Measurements from ENCODE around the gene REEP2. TPM values are rescaled to one million over a fixed set of nuclear protein-coding genes. Genes with fewer than 3 reads are reported as not detected.

Gene REEP2
- total and polyA plus RNA-seq, 10 donors = 0.20 to 0.98 (median 0.47) TPM; not detected in 2

GRCh38 chr5:138466900-138467710 lies 28.2 kb downstream of the REEP2 start:
- WGBS, 5 donors = 96 to 97% (median 96%) methylated on average over 40 to 45 of the region's 45 CpGs
- TF ChIP-seq, protein P1, sequence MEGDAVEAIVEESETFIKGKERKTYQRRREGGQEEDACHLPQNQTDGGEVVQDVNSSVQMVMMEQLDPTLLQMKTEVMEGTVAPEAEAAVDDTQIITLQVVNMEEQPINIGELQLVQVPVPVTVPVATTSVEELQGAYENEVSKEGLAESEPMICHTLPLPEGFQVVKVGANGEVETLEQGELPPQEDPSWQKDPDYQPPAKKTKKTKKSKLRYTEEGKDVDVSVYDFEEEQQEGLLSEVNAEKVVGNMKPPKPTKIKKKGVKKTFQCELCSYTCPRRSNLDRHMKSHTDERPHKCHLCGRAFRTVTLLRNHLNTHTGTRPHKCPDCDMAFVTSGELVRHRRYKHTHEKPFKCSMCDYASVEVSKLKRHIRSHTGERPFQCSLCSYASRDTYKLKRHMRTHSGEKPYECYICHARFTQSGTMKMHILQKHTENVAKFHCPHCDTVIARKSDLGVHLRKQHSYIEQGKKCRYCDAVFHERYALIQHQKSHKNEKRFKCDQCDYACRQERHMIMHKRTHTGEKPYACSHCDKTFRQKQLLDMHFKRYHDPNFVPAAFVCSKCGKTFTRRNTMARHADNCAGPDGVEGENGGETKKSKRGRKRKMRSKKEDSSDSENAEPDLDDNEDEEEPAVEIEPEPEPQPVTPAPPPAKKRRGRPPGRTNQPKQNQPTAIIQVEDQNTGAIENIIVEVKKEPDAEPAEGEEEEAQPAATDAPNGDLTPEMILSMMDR (IDR thresholded peaks at IDR 0.05 in 8 of 11, conservative IDR thresholded peaks at IDR 0.05 in 3 of 11) = no peak
- TF ChIP-seq POLR2AphosphoS5 (IDR thresholded peaks at IDR 0.05) (peak; percentile 29 to 77 (median 65)), POLR2A (IDR thresholded peaks at IDR 0.05) (no peak)

GRCh38 chr5:138467711-138468132 lies 28.9 kb downstream of the REEP2 start:
- peak in 1 of 3 donors; percentile 3 for TF ChIP-seq POLR2AphosphoS5 (IDR thresholded peaks at IDR 0.05)
- no peak for TF ChIP-seq POLR2A (IDR thresholded peaks at IDR 0.05)
- TF ChIP-seq, protein P1 (IDR thresholded peaks at IDR 0.05 in 8 of 11, conservative IDR thresholded peaks at IDR 0.05 in 3 of 11) = no peak
- H3K4me3 ChIP-seq = peak overlapping the region in 4 of 8 donors; percentile 64 to 93 (median 86)
- intact Hi-C loops (cut with DNase I; ENCODE audit: low total_unique reads) = no loop called here
- DNase-seq = peak; percentile 76
- 87 to 96% (median 90%) methylated on average over 14 of the region's 14 CpGs for WGBS, 5 donors
- H3K27me3 ChIP-seq (replicated peaks in 1 of 7) = peaks cover 0 to 19% (median 0%) of the 10 kb centered on the region in 7 donors
- H3K36me3 ChIP-seq = peaks cover 0 to 13% (median 0%) of the 10 kb centered on the region in 6 donors
- no peaks in the 10 kb centered on the region for H3K9me3 ChIP-seq
- H3K4me1 ChIP-seq = peaks cover 7 to 52% (median 31%) of the 10 kb centered on the region in 6 donors
- no peak overlapping the region for H3K27ac ChIP-seq

More at GRCh38 chr5:138466900-138467710, 28.2 kb downstream of the REEP2 start:
- Histone ChIP-seq H3K27ac (no peak overlapping the region), H3K27me3 (replicated peaks in 1 of 7) (peaks cover 0 to 19% (median 0%) of the 10 kb centered on the region in 7 donors), H3K36me3 (peaks cover 0 to 13% (median 0%) of the 10 kb centered on the region in 6 donors), H3K9me3 (no peaks in the 10 kb centered on the region), H3K4me1 (peaks cover 7 to 53% (median 31%) of the 10 kb centered on the region in 6 donors), H3K4me3 (peak overlapping the region in 7 of 8 donors; percentile 64 to 93 (median 85))
- intact Hi-C loops (cut with DNase I; ENCODE audit: low total_unique reads) = no loop called here
- peak; percentile 82 for DNase-seq

DNA sequence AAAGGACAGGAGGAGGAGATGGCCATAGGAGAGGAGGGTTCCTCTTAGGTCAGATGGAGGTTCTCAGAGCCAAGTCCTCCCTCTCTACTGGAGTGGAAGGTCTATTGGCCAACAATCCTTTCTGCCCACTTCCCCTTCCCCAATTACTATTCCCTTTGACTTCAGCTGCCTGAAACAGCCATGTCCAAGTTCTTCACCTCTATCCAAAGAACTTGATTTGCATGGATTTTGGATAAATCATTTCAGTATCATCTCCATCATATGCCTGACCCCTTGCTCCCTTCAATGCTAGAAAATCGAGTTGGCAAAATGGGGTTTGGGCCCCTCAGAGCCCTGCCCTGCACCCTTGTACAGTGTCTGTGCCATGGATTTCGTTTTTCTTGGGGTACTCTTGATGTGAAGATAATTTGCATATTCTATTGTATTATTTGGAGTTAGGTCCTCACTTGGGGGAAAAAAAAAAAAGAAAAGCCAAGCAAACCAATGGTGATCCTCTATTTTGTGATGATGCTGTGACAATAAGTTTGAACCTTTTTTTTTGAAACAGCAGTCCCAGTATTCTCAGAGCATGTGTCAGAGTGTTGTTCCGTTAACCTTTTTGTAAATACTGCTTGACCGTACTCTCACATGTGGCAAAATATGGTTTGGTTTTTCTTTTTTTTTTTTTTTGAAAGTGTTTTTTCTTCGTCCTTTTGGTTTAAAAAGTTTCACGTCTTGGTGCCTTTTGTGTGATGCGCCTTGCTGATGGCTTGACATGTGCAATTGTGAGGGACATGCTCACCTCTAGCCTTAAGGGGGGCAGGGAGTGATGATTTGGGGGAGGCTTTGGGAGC lies 29.5 kb downstream of the REEP2 start:
- TF ChIP-seq, protein P1 (IDR thresholded peaks at IDR 0.05 in 8 of 11, conservative IDR thresholded peaks at IDR 0.05 in 3 of 11) = no peak
- TF ChIP-seq POLR2A (IDR thresholded peaks at IDR 0.05) (no peak), POLR2AphosphoS5 (IDR thresholded peaks at IDR 0.05) (peak in 1 of 3 donors; percentile 5)
- peaks cover 0 to 19% (median 0%) of the 10 kb centered on the region in 7 donors for H3K27me3 ChIP-seq (replicated peaks in 1 of 7)
- no peak for DNase-seq
- H3K36me3 ChIP-seq = peaks cover 0 to 13% (median 0%) of the 10 kb centered on the region in 6 donors
- H3K4me3 ChIP-seq = peak overlapping the region in 1 of 8 donors; percentile 93
- intact Hi-C loops (cut with DNase I; ENCODE audit: low total_unique reads) = no loop called here
- peaks cover 5 to 45% (median 29%) of the 10 kb centered on the region in 6 donors for H3K4me1 ChIP-seq
- WGBS, 5 donors = 87 to 91% (median 87%) methylated on average over 7 of the region's 7 CpGs
- H3K27ac ChIP-seq = no peak overlapping the region
- H3K9me3 ChIP-seq = no peaks in the 10 kb centered on the region

Measured in spleen (tissue), 11 donors.